HepG2 (cell line): ENCODE data around the gene SNX10. TPM values are rescaled to one million over a fixed set of nuclear protein-coding genes. Genes with fewer than 3 reads are reported as not detected.

Source experiments
- ATAC-seq: fragments of 200-7000 bp; cut with Tn5 transposase; 3 replicates; pipeline ENCODE4 v1.9.1; 2020; ENCODE audit warnings: mild to moderate bottlenecking, moderate library complexity
- BruUV-seq: library from RNA; stranded (reverse); fragments of 400-500 nt; replicated peaks from 2 replicates; lab custom pipeline; 2021; lab: Mats Ljungman, UMichigan
- CTCF ChIA-PET: fragments of 300-600 bp; formaldehyde crosslinking; extraction: SDS; loops from one replicate; lab custom pipeline; 2021; ENCODE audit warnings: low total read pairs, inconsistent platforms, low intra/inter-chr PET ratio; lab: Yijun Ruan, JAX
- POLR2A ChIA-PET: fragments of 350-600 bp; sonication (Branson Sonifier 250); formaldehyde crosslinking; loops from one replicate; lab custom pipeline; 2020; ENCODE audit warnings: antibody characterized with exemption, inconsistent platforms; lab: Yijun Ruan, JAX
- DNase-seq: peaks from one replicate; pipeline ENCODE4 v3.0.0-alpha.2; 2015; ENCODE audit warnings: low spot score
- FAIRE-seq: peaks from 3 replicates; lab custom pipeline; 2011; peaks lifted over from hg19 to GRCh38; lab: Jason Lieb, UNC
- H2AFZ ChIP-seq: one replicate; pipeline ENCODE4 v1.6.1; 2011; ENCODE audit warnings: low read length, inconsistent platforms
- H3K27ac ChIP-seq: fragments of 300-600 bp; 3 replicates; pipeline ENCODE4 v1.8.0; 2011; ENCODE audit warnings: mixed run types, mild to moderate bottlenecking, mixed read lengths, low read length, inconsistent platforms; ENCODE audit not compliant: insufficient read depth; ENCODE audit errors: extremely low read length
- H3K27me3 ChIP-seq, 2 experiments: fragments of 200-600 bp in 1 of 2; 2 replicates in 1 of 2; 3 replicates in 1 of 2; pipeline versions ENCODE4 v1.6.0 to v1.8.0; 2011; ENCODE audit warnings: low read length in 2 of 2, mild to moderate bottlenecking in 2 of 2, moderate library complexity in 2 of 2, inconsistent platforms in 1 of 2; ENCODE audit not compliant: insufficient read depth in 2 of 2, control insufficient read depth in 1 of 2
- H3K36me3 ChIP-seq, 2 experiments: fragments of 200-600 bp in 1 of 2; replicated peaks in 1 of 2; 2 replicates in 1 of 2; 3 replicates in 1 of 2; pipeline versions ENCODE4 v1.5.1 to v1.8.0; 2011; ENCODE audit warnings: low read length in 2 of 2, inconsistent platforms in 1 of 2; ENCODE audit not compliant: insufficient read depth in 2 of 2, control insufficient read depth in 1 of 2
- H3K4me1 ChIP-seq: 2 replicates; pipeline ENCODE4 v1.5.1; 2012; ENCODE audit warnings: low read length, inconsistent platforms; ENCODE audit not compliant: insufficient read depth
- H3K4me2 ChIP-seq: 2 replicates; pipeline ENCODE4 v1.6.0; 2011; ENCODE audit warnings: low read depth, low read length, inconsistent platforms
- H3K4me3 ChIP-seq, 3 experiments: fragments of 200-600 bp in 1 of 3; sonication (generic), shearing (Covaris generic) in 1 of 3; replicated peaks in 1 of 3; 2 replicates each; pipeline ENCODE4 v1.5.1; 2011 to 2016; ENCODE audit warnings: low read length in 3 of 3, inconsistent platforms in 2 of 3, low read depth in 2 of 3, mild to moderate bottlenecking in 2 of 3, control low read depth in 1 of 3, mixed read lengths in 1 of 3; ENCODE audit not compliant: insufficient read depth in 1 of 3
- H3K79me2 ChIP-seq: one replicate; pipeline ENCODE4 v1.6.1; 2011; ENCODE audit warnings: low read length, inconsistent platforms; ENCODE audit not compliant: insufficient read depth
- H3K9ac ChIP-seq: 2 replicates; pipeline ENCODE4 v1.6.0; 2011; ENCODE audit warnings: mild to moderate bottlenecking, low read depth, low read length, inconsistent platforms; ENCODE audit not compliant: insufficient read depth
- H3K9me3 ChIP-seq: 2 replicates; pipeline ENCODE4 v1.5.1; 2012; ENCODE audit warnings: mild to moderate bottlenecking, low read length
- H4K20me1 ChIP-seq: 2 replicates; pipeline ENCODE4 v1.6.0; 2011; ENCODE audit warnings: inconsistent platforms, mild to moderate bottlenecking, low read length, moderate library complexity; ENCODE audit not compliant: insufficient read depth
- AGO1 ChIP-seq: fragments of 200-400 bp; formaldehyde crosslinking; IDR thresholded peaks from 2 replicates; pipeline ENCODE4 v1.6.1; 2017; ENCODE audit warnings: mild to moderate bottlenecking, low read depth, low read length, moderate library complexity; ENCODE audit not compliant: poor library complexity, severe bottlenecking
- EEA1 ChIP-seq: sonication (generic); formaldehyde crosslinking; IDR thresholded peaks from 2 replicates; pipeline ENCODE4 v1.5.1; 2020; ENCODE audit warnings: mild to moderate bottlenecking, missing genetic modification reagents, borderline replicate concordance
- NBN ChIP-seq: fragments of 450-650 bp; conservative IDR thresholded peaks from 2 replicates; pipeline ENCODE4 v1.6.1; 2017
- NR2F1 ChIP-seq, 2 experiments: fragments of 450-650 bp in 1 of 2; formaldehyde crosslinking in 1 of 2; IDR thresholded peaks; 2 replicates each; pipeline versions ENCODE4 v1.5.0 to v1.6.1; 2016 to 2020; ENCODE audit warnings: mild to moderate bottlenecking in 1 of 2, missing compliant biosample characterization in 1 of 2, missing genetic modification reagents in 1 of 2, moderate library complexity in 1 of 2
- NRL ChIP-seq: sonication (generic); formaldehyde crosslinking; IDR thresholded peaks from 2 replicates; pipeline ENCODE4 v1.5.0; 2020; ENCODE audit warnings: missing genetic modification reagents, mild to moderate bottlenecking, moderate library complexity, borderline replicate concordance
- POLR2AphosphoS2 ChIP-seq: IDR thresholded peaks from 2 replicates; pipeline ENCODE4 v1.6.1; 2011; ENCODE audit warnings: low read depth, low read length, improper control_type of control experiment
- RARA ChIP-seq: IDR thresholded peaks from 2 replicates; pipeline ENCODE4 v1.6.1; 2016; ENCODE audit warnings: missing genetic modification reagents, missing compliant biosample characterization
- UBTF ChIP-seq: sonication (generic); formaldehyde crosslinking; IDR thresholded peaks from 2 replicates; pipeline ENCODE4 v1.4.0; 2020; ENCODE audit warnings: mild to moderate bottlenecking, missing genetic modification reagents
- ZNF34 ChIP-seq: sonication (generic); formaldehyde crosslinking; IDR thresholded peaks from 2 replicates; pipeline ENCODE4 v1.4.0; 2020; ENCODE audit warnings: mild to moderate bottlenecking, missing genetic modification reagents, borderline replicate concordance
- ZNF546 ChIP-seq: sonication (generic); formaldehyde crosslinking; conservative IDR thresholded peaks from 2 replicates; pipeline ENCODE4 v1.8.1; 2023; ENCODE audit warnings: mild to moderate bottlenecking, missing genetic modification reagents
- ZNF790 ChIP-seq: sonication (generic); formaldehyde crosslinking; IDR thresholded peaks from 2 replicates; pipeline ENCODE4 v1.8.0; 2022; ENCODE audit warnings: missing genetic modification reagents, mild to moderate bottlenecking, borderline replicate concordance
- ZNF850 ChIP-seq: sonication (generic); formaldehyde crosslinking; conservative IDR thresholded peaks from 2 replicates; pipeline ENCODE4 v1.9.0; 2021; ENCODE audit warnings: mild to moderate bottlenecking, missing genetic modification reagents
- WGBS: methylation state at CpG from one replicate; pipeline ENCODE4 v1.1.6; 2017; ENCODE audit warnings: low lambda C conversion rate; 5-methylcytosine and 5-hydroxymethylcytosine counted together
- in situ Hi-C: cut with HindIII; loops from 2 replicates; pipeline ENCODE4 v1.10.0; 2017; ENCODE audit warnings: low pct_unique_long_range_greater_than_20kb; ENCODE audit not compliant: extremely low pct_ligation_motif_present
- intact Hi-C: fragments of 100-400 bp; cut with micrococcal nuclease; formaldehyde crosslinking; loops from one replicate; pipeline ENCODE4 v1.10.0; 2022; ENCODE audit not compliant: unreplicated experiment
- polyA plus RNA-seq, 8 experiments: library from polyadenylated mRNA; depleted of rRNA in 3 of 8; stranded (reverse) in 7 of 8; unstranded in 1 of 8; fragments of >200 nt; fragmentation: Illumina TruSeq in 4 of 8; extraction: Trizol in 4 of 8; gene quantifications; 2 replicates each; pipeline versions ENCODE4 v1.2.1 to v1.2.3, GENCODE V29; 2011 to 2016; ENCODE audit warnings: low read depth in 4 of 8, missing spikeins in 1 of 8, mixed read lengths in 1 of 8; ENCODE audit not compliant: insufficient read depth in 1 of 8
- total RNA-seq, 5 experiments: library from RNA; depleted of rRNA; stranded (reverse); fragments of >200 nt; fragmentation: Illumina TruSeq; extraction: Trizol; gene quantifications; 2 replicates each; pipeline ENCODE4 v1.2.3, GENCODE V29; 2016; ENCODE audit warnings: low read depth in 1 of 5

SNX10 gene
- total and polyA plus RNA-seq, 2 of the 13 experiments (the other 11 are each of a cell fraction or from before 2014, with no cell fraction given): 26.0 to 27.6 TPM

DNA sequence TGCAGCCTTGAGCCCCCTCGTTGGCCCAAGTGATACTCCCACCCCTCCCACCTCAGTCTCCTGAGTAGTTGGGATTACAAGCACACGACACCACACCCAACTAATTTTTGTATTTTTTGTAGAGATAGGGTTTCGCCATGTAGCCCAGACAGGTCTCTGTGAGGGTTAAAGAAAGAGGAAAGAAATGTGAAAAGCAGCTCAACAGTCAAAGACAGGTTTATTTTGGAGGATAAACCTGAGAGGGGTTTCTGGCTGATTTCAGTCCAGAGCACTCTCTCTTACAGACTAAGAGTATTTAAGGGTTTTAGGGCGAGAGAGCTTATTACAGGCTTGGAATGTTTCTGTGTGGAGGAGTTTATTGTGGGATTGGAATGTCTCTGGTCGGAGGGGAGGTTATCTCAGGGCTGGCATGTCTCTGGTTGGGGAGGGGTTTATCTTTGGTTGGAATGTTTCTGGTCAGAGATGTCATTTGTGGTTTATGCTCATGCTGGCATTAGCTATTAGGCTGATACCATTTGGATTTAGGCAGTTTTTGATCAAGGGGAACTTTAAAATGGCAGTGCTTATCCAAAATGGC lies 26.1 kb upstream of the SNX10 start:
- no peaks in the 10 kb centered on the region for H3K27me3 ChIP-seq
- no peak for TF ChIP-seq NRL (CRISPR knock-in tag)
- TF ChIP-seq ZNF850 (CRISPR knock-in tag): peak; percentile 94; the same call in 1 of the 2 replicates
- in situ Hi-C loops: loop anchor here (25.0 kb wide), 1 partner anchor 247 kb away; no protein-coding TSS in a partner anchor
- DNase-seq (no peak), FAIRE-seq (no peak), ATAC-seq (no peak)
- H2AFZ ChIP-seq: no peak overlapping the region
- H3K4me1 ChIP-seq: no peaks in the 10 kb centered on the region
- ChIA-PET POLR2A (no interaction called here), CTCF (no interaction called here)
- no peaks in the 10 kb centered on the region for H3K36me3 ChIP-seq
- no peak overlapping the region for H3K4me3 ChIP-seq
- H3K4me2 ChIP-seq: no peak overlapping the region
- H3K27ac ChIP-seq: no peak overlapping the region
- 20% methylated on average over 5 of the region's 5 CpGs for WGBS
- H3K79me2 ChIP-seq: no peaks in the 10 kb centered on the region
- H4K20me1 ChIP-seq: no peaks in the 10 kb centered on the region
- H3K9ac ChIP-seq: no peak overlapping the region
- peaks cover 8% of the 10 kb centered on the region for H3K9me3 ChIP-seq
- intact Hi-C loops: no loop called here
- BruUV-seq: no TSS peak

GRCh38 chr7:26267601-26268166 lies 24.0 kb upstream of the SNX10 start:
- H3K4me3 ChIP-seq: no peak overlapping the region
- in situ Hi-C loops: loop anchor here (25.0 kb wide), 1 partner anchor 245 kb away; no protein-coding TSS in a partner anchor
- DNase-seq: no peak
- CTCF ChIA-PET: no interaction called here
- H3K9ac ChIP-seq: no peak overlapping the region
- no peak for FAIRE-seq
- H2AFZ ChIP-seq: no peak overlapping the region
- H4K20me1 ChIP-seq: no peaks in the 10 kb centered on the region
- no peaks in the 10 kb centered on the region for H3K27me3 ChIP-seq
- POLR2A ChIA-PET: no interaction called here
- ATAC-seq: no peak
- no peak overlapping the region for H3K4me2 ChIP-seq
- no peaks in the 10 kb centered on the region for H3K79me2 ChIP-seq
- intact Hi-C loops: no loop called here
- peaks cover 8% of the 10 kb centered on the region for H3K9me3 ChIP-seq
- H3K36me3 ChIP-seq: no peaks in the 10 kb centered on the region
- H3K4me1 ChIP-seq: no peaks in the 10 kb centered on the region
- BruUV-seq: no TSS peak
- H3K27ac ChIP-seq: no peak overlapping the region
- 78% methylated on average over 9 of the region's 9 CpGs for WGBS
- no peak for TF ChIP-seq ZNF34 (CRISPR knock-in tag)
- TF ChIP-seq EEA1 (CRISPR knock-in tag): no peak
- no peak for TF ChIP-seq NBN
- no peak for TF ChIP-seq RARA (CRISPR knock-in tag)
- no peak for TF ChIP-seq UBTF (CRISPR knock-in tag)
- TF ChIP-seq POLR2AphosphoS2: no peak
- no peak for TF ChIP-seq ZNF790
- no peak for TF ChIP-seq ZNF546 (CRISPR knock-in tag)
- TF ChIP-seq NR2F1 (CRISPR knock-in tag; IDR thresholded peaks at IDR 0.05): no peak
- no peak for TF ChIP-seq AGO1
